Measurements from ENCODE around the gene PTPN14.

Gene PTPN14

GRCh38 chr1:214429951-214430770 lies 121.2 kb downstream of the PTPN14 start:
- H3K4me3 ChIP-seq (ENCODE audit: low read depth, low read length): no peak overlapping the region
- no peak for TF ChIP-seq CTCF (IDR thresholded peaks at IDR 0.05; ENCODE audit: low read depth, low read length)

GRCh38 chr1:214427871-214428277 lies 123.5 kb downstream of the PTPN14 start:
- H3K4me3 ChIP-seq (ENCODE audit: low read depth, low read length): no peak overlapping the region

GRCh38 chr1:214426426-214426812 lies 125.0 kb downstream of the PTPN14 start:
- H3K4me3 ChIP-seq (ENCODE audit: low read depth, low read length): no peak overlapping the region
- no peak for TF ChIP-seq CTCF (IDR thresholded peaks at IDR 0.05; ENCODE audit: low read depth, low read length)

More at GRCh38 chr1:214427871-214428277, 123.5 kb downstream of the PTPN14 start:
- no peak for TF ChIP-seq CTCF (IDR thresholded peaks at IDR 0.05; ENCODE audit: low read depth, low read length)

GRCh38 chr1:214425716-214426425 lies 125.5 kb downstream of the PTPN14 start:
- TF ChIP-seq CTCF (IDR thresholded peaks at IDR 0.05; ENCODE audit: low read depth, low read length): no peak
- no peak overlapping the region for H3K4me3 ChIP-seq (ENCODE audit: low read depth, low read length)

- no peak for TF ChIP-seq CTCF (IDR thresholded peaks at IDR 0.05; ENCODE audit: low read depth, low read length)
- H3K4me3 ChIP-seq (ENCODE audit: low read depth, low read length): no peak overlapping the region
These were observed 126.3 kb downstream of the PTPN14 start for GRCh38 chr1:214425101-214425500.

- no peak overlapping the region for H3K4me3 ChIP-seq (ENCODE audit: low read depth, low read length)
- no peak for TF ChIP-seq CTCF (IDR thresholded peaks at IDR 0.05; ENCODE audit: low read depth, low read length)
These were observed 128.4 kb downstream of the PTPN14 start for GRCh38 chr1:214423045-214423444.

- no peak for TF ChIP-seq CTCF (IDR thresholded peaks at IDR 0.05; ENCODE audit: low read depth, low read length)
- H3K4me3 ChIP-seq (ENCODE audit: low read depth, low read length): no peak overlapping the region
These were observed 129.2 kb downstream of the PTPN14 start for GRCh38 chr1:214422137-214422671.

Data from WI38 (cell line).